K562 (cell line): ENCODE results near the gene PRRT1. TPM values are rescaled to one million over a fixed set of nuclear protein-coding genes. Genes with fewer than 3 reads are reported as not detected.
A peak's percentile ranks its signal among the peaks of the same experiment; 100 is the strongest.

ENCODE experiments used
- CBX2 ChIP-seq: fragments of 200-600 bp; sonication (generic); IDR thresholded peaks from one replicate; pipeline ENCODE4 v1.6.1; 2012; ENCODE audit warnings: mild to moderate bottlenecking, low read length, inconsistent platforms; ENCODE audit not compliant: insufficient read depth, poor library complexity, severe bottlenecking
- GTF2E2 ChIP-seq: fragments of 200-800 bp; sonication (Bioruptor generic); IDR thresholded peaks from 2 replicates; pipeline ENCODE4 v1.6.1; 2016; ENCODE audit warnings: missing genetic modification characterization, missing compliant biosample characterization
- HNRNPLL ChIP-seq: fragments of 200-400 bp; formaldehyde crosslinking; IDR thresholded peaks from 2 replicates; pipeline ENCODE4 v1.6.1; 2017; ENCODE audit warnings: low read length, low read depth, mild to moderate bottlenecking; ENCODE audit not compliant: poor library complexity, severe bottlenecking
- KDM4B ChIP-seq, 2 experiments: fragments of 450-650 bp in 1 of 2; sonication (generic) in 1 of 2; IDR thresholded peaks; 2 replicates each; pipeline ENCODE4 v1.6.1; 2016 to 2017; ENCODE audit warnings: borderline replicate concordance in 2 of 2, antibody characterized with exemption in 1 of 2, low read depth in 1 of 2, mild to moderate bottlenecking in 1 of 2
- POLR2B ChIP-seq: fragments of 450-650 bp; IDR thresholded peaks from 2 replicates; pipeline ENCODE4 v1.6.1; 2018; ENCODE audit warnings: low read depth; ENCODE audit not compliant: partially characterized antibody
- SMAD4 ChIP-seq: fragments of 250-450 bp; sonication (Bioruptor Pico); conservative IDR thresholded peaks from 2 replicates; pipeline ENCODE4 v1.8.0; 2021; ENCODE audit warnings: inconsistent platforms, mild to moderate bottlenecking, moderate library complexity
- SREBF1 ChIP-seq: fragments of 150-350 bp; IDR thresholded peaks from 2 replicates; pipeline ENCODE4 v1.6.1; 2014; ENCODE audit warnings: antibody characterized with exemption, low read depth, low read length, borderline replicate concordance
- ZNF134 ChIP-seq: fragments of 250-450 bp; sonication (Bioruptor Pico); conservative IDR thresholded peaks from 2 replicates; pipeline ENCODE4 v1.4.0; 2020
- ZNF280B ChIP-seq: fragments of 250-450 bp; sonication (Bioruptor Pico); IDR thresholded peaks from 2 replicates; pipeline ENCODE4 v1.5.1; 2021; ENCODE audit warnings: mild to moderate bottlenecking
- ZNF584 ChIP-seq: fragments of 200-800 bp; sonication (Bioruptor generic); IDR thresholded peaks from 2 replicates; pipeline ENCODE4 v1.6.1; 2016; ENCODE audit warnings: low read depth, mild to moderate bottlenecking, missing genetic modification characterization, missing compliant biosample characterization
- ZNF655 ChIP-seq: fragments of 250-450 bp; sonication (Bioruptor Pico); IDR thresholded peaks from 2 replicates; pipeline ENCODE4 v1.5.0; 2021
- ZNF75A ChIP-seq: fragments of 450-650 bp; formaldehyde crosslinking; IDR thresholded peaks from 2 replicates; pipeline ENCODE4 v1.4.0; 2020; ENCODE audit warnings: mild to moderate bottlenecking
- ZNF77 ChIP-seq: fragments of 250-450 bp; sonication (Bioruptor Pico); IDR thresholded peaks from 2 replicates; pipeline ENCODE4 v1.5.0; 2020
- polyA plus RNA-seq, 8 experiments: library from polyadenylated mRNA; depleted of rRNA in 4 of 8; stranded (reverse) in 5 of 8; unstranded in 3 of 8; fragments of >200 nt; fragmentation: Nextera tagmentation in 2 of 8; fragmentation: Illumina TruSeq in 1 of 8; extraction: Ambion mirVana in 2 of 8; extraction: Trizol in 1 of 8; gene quantifications; 2 replicates each; pipeline versions ENCODE4 v1.2.1 to v1.2.3, GENCODE V29; 2011 to 2014; ENCODE audit warnings: inconsistent platforms in 1 of 8, missing spikeins in 1 of 8
- total RNA-seq, 7 experiments: library from RNA; depleted of rRNA in 6 of 7; stranded (reverse); fragments of >200 nt in 6 of 7; fragmentation: Illumina TruSeq in 2 of 7; extraction: Trizol in 2 of 7; gene quantifications; 2 replicates each; pipeline versions ENCODE4 v1.2.1 to v1.2.3, GENCODE V29; 2011 to 2021; ENCODE audit warnings: low replicate concordance in 1 of 7
- TF ChIP-seq, protein P1 (sequence below): sonication (generic); formaldehyde crosslinking; IDR thresholded peaks from 2 replicates; pipeline ENCODE4 v1.8.0; 2022; ENCODE audit warnings: mild to moderate bottlenecking, missing genetic modification reagents

Gene PRRT1
- total and polyA plus RNA-seq, 9 of the 15 experiments (the other 6 are each of a cell fraction or from before 2014, with no cell fraction given), result 0.14 to 3.5 (median 0.41) TPM

GRCh38 chr6:32168350-32168749 is 16.6 kb upstream of the PRRT1 start (continued):
- TF ChIP-seq KDM4B (IDR thresholded peaks at IDR 0.05; ENCODE audit: borderline replicate concordance in 2 of 2, low read depth in 1 of 2), result 0 out of 4 replicates have a peak, but pooled peaks of 1 of the 2 experiments have one; percentile 31
- TF ChIP-seq SMAD4, result no peak
- TF ChIP-seq ZNF655 (CRISPR knock-in tag), result no peak
- TF ChIP-seq SREBF1, result no peak; the same call in 1 of the 2 replicates
- TF ChIP-seq ZNF77 (CRISPR knock-in tag), result no peak
- no peak for TF ChIP-seq POLR2B
- TF ChIP-seq ZNF584, result no peak
- TF ChIP-seq ZNF280B (CRISPR knock-in tag), result no peak
- peak; percentile 31 for TF ChIP-seq HNRNPLL
- no peak for TF ChIP-seq ZNF134 (CRISPR knock-in tag)
- TF ChIP-seq ZNF75A (CRISPR knock-in tag), result no peak
- TF ChIP-seq GTF2E2 (tag), result 0 out of 2 replicates have a peak, but pooled peaks have one; percentile 24
- no peak for TF ChIP-seq CBX2
- TF ChIP-seq, protein P1, sequence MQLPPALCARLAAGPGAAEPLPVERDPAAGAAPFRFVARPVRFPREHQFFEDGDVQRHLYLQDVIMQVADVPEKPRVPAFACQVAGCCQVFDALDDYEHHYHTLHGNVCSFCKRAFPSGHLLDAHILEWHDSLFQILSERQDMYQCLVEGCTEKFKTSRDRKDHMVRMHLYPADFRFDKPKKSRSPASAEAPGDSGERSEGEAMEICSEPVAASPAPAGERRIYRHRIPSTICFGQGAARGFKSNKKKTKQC (CRISPR knock-in tag), result 0 out of 2 replicates have a peak, but pooled peaks have one; percentile 24
- TF ChIP-seq, all 486 proteins: peak for 14
